Lung (tissue), 12 donors: Measurements from ENCODE around the gene CDC42BPG. TPM values are rescaled to one million over a fixed set of nuclear protein-coding genes. Genes with fewer than 3 reads are reported as not detected.

Experiments
- ATAC-seq: fragments of 200-7000 bp; cut with Tn5 transposase; one replicate; pipeline ENCODE4 v1.9.1; 2020; ENCODE audit warnings: moderate number of reproducible peaks; ENCODE audit not compliant: insufficient read depth, low FRiP score
- DNase-seq, 3 donors: peaks; one replicate each; pipeline ENCODE4 v3.0.0-alpha.2; 2013 to 2017
- H3K27ac ChIP-seq, 2 donors: one replicate each; pipeline ENCODE4 v1.5.1; 2013; ENCODE audit warnings: mild to moderate bottlenecking in 2 of 2, moderate library complexity in 2 of 2, control low read depth in 1 of 2, inconsistent platforms in 1 of 2, low read depth in 1 of 2, low read length in 1 of 2
- H3K27me3 ChIP-seq, 3 donors: one replicate each; pipeline ENCODE4 v1.5.1; 2013; ENCODE audit warnings: low read length in 2 of 3; ENCODE audit not compliant: control insufficient read depth in 3 of 3, insufficient read depth in 3 of 3
- H3K36me3 ChIP-seq, 4 donors: one replicate each; pipeline ENCODE4 v1.5.1; 2013; ENCODE audit warnings: low read length in 4 of 4, mild to moderate bottlenecking in 1 of 4, moderate library complexity in 1 of 4; ENCODE audit not compliant: control insufficient read depth in 4 of 4, insufficient read depth in 4 of 4
- H3K4me1 ChIP-seq, 5 donors: one replicate each; pipeline ENCODE4 v1.5.1; 2013; ENCODE audit warnings: low read length in 5 of 5, mild to moderate bottlenecking in 2 of 5, moderate library complexity in 1 of 5; ENCODE audit not compliant: control insufficient read depth in 5 of 5, insufficient read depth in 5 of 5
- H3K4me3 ChIP-seq: one replicate; pipeline ENCODE4 v1.5.1; 2013; ENCODE audit warnings: mild to moderate bottlenecking, control low read depth, moderate library complexity
- H3K9ac ChIP-seq, 2 donors: one replicate each; pipeline ENCODE4 v1.5.1; 2013; ENCODE audit warnings: low read length in 2 of 2, control low read depth in 1 of 2; ENCODE audit not compliant: insufficient read depth in 1 of 2
- H3K9me3 ChIP-seq, 4 donors: one replicate each; pipeline ENCODE4 v1.5.1; 2013; ENCODE audit warnings: low read length in 3 of 4, mild to moderate bottlenecking in 1 of 4, moderate library complexity in 1 of 4; ENCODE audit not compliant: control insufficient read depth in 4 of 4, insufficient read depth in 3 of 4
- WGBS, 2 donors: extraction: QIAGEN DNeasy Blood & Tissue Kit; methylation state at CpG; one replicate each; pipeline ENCODE4 v1.1.7; 2013; 5-methylcytosine and 5-hydroxymethylcytosine counted together
- polyA plus RNA-seq, 2 donors: library from polyadenylated mRNA; stranded (reverse); fragments of 200-250 nt; gene quantifications; one replicate each; pipeline ENCODE4 v1.2.1, GENCODE V29; 2013
- total RNA-seq, 2 donors: library from RNA; depleted of rRNA in 1 of 2; stranded (reverse); fragments of >200 nt in 1 of 2; gene quantifications; one replicate each; pipeline ENCODE4 v1.2.1, GENCODE V29; 2014 to 2021
- TF ChIP-seq, protein P1 (sequence below): IDR thresholded peaks from 2 replicates; pipeline ENCODE4 v1.5.1; 2012; ENCODE audit warnings: mild to moderate bottlenecking; ENCODE audit errors: control extremely low read depth, extremely low read depth
- donor health status: control.
- donor health status: control.
- donor health status: Bipolar disorder and iron deficiency.
- donor health status: healthy.
- donor health status: DM: yes; HTN: yes; CAD: no.

CDC42BPG gene
- total and polyA plus RNA-seq, 4 donors, result 7.1 to 23.5 (median 10.6) TPM

- peaks cover 0 to 28% (median 3%) of the 10 kb centered on the region in 4 donors for H3K36me3 ChIP-seq
- ATAC-seq, result no peak
- H3K4me1 ChIP-seq, result peaks cover 0 to 7% (median 3%) of the 10 kb centered on the region in 5 donors
- no peaks in the 10 kb centered on the region for H3K9me3 ChIP-seq
- H3K27ac ChIP-seq, result no peak overlapping the region
- WGBS, 2 donors, result 74 to 77% methylated on average over 11 of the region's 11 CpGs
- no peak overlapping the region for H3K4me3 ChIP-seq
- no peaks in the 10 kb centered on the region for H3K27me3 ChIP-seq
- TF ChIP-seq, protein P1, sequence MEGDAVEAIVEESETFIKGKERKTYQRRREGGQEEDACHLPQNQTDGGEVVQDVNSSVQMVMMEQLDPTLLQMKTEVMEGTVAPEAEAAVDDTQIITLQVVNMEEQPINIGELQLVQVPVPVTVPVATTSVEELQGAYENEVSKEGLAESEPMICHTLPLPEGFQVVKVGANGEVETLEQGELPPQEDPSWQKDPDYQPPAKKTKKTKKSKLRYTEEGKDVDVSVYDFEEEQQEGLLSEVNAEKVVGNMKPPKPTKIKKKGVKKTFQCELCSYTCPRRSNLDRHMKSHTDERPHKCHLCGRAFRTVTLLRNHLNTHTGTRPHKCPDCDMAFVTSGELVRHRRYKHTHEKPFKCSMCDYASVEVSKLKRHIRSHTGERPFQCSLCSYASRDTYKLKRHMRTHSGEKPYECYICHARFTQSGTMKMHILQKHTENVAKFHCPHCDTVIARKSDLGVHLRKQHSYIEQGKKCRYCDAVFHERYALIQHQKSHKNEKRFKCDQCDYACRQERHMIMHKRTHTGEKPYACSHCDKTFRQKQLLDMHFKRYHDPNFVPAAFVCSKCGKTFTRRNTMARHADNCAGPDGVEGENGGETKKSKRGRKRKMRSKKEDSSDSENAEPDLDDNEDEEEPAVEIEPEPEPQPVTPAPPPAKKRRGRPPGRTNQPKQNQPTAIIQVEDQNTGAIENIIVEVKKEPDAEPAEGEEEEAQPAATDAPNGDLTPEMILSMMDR, result no peak
- DNase-seq, result no peak
- H3K9ac ChIP-seq, result no peak overlapping the region
Measured at GRCh38 chr11:64892411-64892831, 48.0 kb upstream of the CDC42BPG start.

DNA sequence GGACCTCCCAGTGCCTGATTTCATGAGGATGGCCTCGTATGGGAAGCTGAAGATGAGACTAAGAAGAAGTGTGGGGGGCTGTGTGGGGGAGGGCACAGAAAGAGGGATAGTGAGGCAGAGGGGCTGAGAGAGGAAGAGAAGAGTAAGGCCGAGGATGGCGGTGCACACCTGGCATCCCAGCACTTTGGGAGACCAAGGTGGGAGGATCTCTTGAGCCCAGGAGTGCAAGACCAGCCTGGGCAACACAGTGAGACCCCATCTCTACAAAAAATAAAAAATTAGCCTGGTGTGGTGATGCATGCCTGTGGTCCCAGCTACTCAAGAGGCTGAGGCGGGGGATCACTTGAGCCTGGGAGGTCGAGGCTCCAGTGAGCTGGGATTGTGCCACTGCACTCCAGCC is 47.4 kb upstream of the CDC42BPG start:
- no peaks in the 10 kb centered on the region for H3K9me3 ChIP-seq
- no peak overlapping the region for H3K4me3 ChIP-seq
- H3K4me1 ChIP-seq, result peaks cover 0 to 7% (median 3%) of the 10 kb centered on the region in 5 donors
- H3K9ac ChIP-seq, result no peak overlapping the region
- TF ChIP-seq, protein P1, result no peak
- H3K27me3 ChIP-seq, result no peaks in the 10 kb centered on the region
- 83 to 89% methylated on average over 5 of the region's 5 CpGs for whole genome bisulfite sequencing, 2 donors
- ATAC-seq (no peak), DNase-seq (no peak)
- peaks cover 0 to 24% (median 1%) of the 10 kb centered on the region in 4 donors for H3K36me3 ChIP-seq
- H3K27ac ChIP-seq, result no peak overlapping the region

DNA sequence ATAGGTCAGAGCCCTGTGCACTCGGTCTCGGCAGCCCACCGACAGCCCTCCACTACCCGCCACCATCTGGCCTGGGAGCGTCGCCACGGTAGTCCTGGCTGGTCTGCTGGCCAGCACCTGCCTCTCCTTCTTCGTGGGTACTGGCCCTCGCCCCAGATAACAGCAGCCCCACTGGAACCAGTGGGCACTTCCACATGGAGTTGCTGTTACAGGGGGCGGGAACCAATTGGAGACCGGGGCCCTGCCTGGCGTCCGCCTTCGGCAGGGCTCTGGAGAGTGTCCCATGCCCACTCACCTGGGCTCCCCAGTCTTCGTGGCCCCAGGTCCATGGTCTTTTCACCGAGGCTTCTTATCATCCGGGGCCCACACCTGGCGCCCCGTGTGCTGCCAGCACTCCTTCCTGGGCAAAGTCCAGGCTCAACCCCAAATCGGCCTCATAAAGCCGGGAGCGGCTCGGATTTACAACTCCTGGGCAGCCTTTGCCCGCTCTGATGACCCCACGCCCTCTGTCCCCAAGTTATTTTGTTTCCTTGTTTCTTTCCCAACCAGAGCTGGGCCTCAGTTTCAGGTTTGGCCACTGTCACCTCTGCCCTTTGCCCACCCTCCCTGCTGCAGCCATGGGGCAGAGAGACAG is 46.9 kb upstream of the CDC42BPG start:
- no peak for ATAC-seq
- Histone ChIP-seq H3K4me1 (peaks cover 0 to 7% (median 3%) of the 10 kb centered on the region in 5 donors), H3K36me3 (peaks cover 0 to 19% (median 1%) of the 10 kb centered on the region in 4 donors), H3K9ac (no peak overlapping the region), H3K4me3 (no peak overlapping the region), H3K27me3 (no peaks in the 10 kb centered on the region), H3K9me3 (no peaks in the 10 kb centered on the region), H3K27ac (no peak overlapping the region)
- no peak for DNase-seq
- TF ChIP-seq, protein P1, result no peak
- WGBS, 2 donors, result 92 to 95% methylated on average over 25 of the region's 25 CpGs
